Fibroblast of mammary gland (primary cell): ENCODE results near the gene AUTS2.

Source experiments
- DNase-seq: peaks from one replicate; pipeline ENCODE4 v3.0.0-alpha.2; 2010; ENCODE audit warnings: low read depth
- H3K4me3 ChIP-seq: 2 replicates; pipeline ENCODE4 v1.5.1; 2011; ENCODE audit warnings: low read depth, mild to moderate bottlenecking, low read length, moderate library complexity; ENCODE audit not compliant: control insufficient read depth
- CTCF ChIP-seq: conservative IDR thresholded peaks from 2 replicates; pipeline ENCODE4 v1.5.1; 2011; ENCODE audit warnings: low read depth, low read length, inconsistent platforms; ENCODE audit not compliant: control insufficient read depth, insufficient read depth

Gene AUTS2

GRCh38 chr7:70655694-70656093 lies 1057.4 kb downstream of the AUTS2 start:
- no peak overlapping the region for H3K4me3 ChIP-seq
- no peak for DNase-seq
- TF ChIP-seq CTCF, result no peak

- no peak for DNase-seq
- no peak overlapping the region for H3K4me3 ChIP-seq
- no peak for TF ChIP-seq CTCF
Observed at GRCh38 chr7:70657571-70657970, 1059.3 kb downstream of the AUTS2 start.

- DNase-seq, result no peak
- H3K4me3 ChIP-seq, result no peak overlapping the region
- no peak for TF ChIP-seq CTCF
Observed at GRCh38 chr7:70657989-70658632, 1059.8 kb downstream of the AUTS2 start.

GRCh38 chr7:70659263-70659662 lies 1061.0 kb downstream of the AUTS2 start:
- no peak for DNase-seq
- no peak overlapping the region for H3K4me3 ChIP-seq
- TF ChIP-seq CTCF, result no peak

GRCh38 chr7:70660154-70660818 lies 1062.0 kb downstream of the AUTS2 start:
- no peak for TF ChIP-seq CTCF
- no peak overlapping the region for H3K4me3 ChIP-seq
- DNase-seq, result no peak

- no peak for DNase-seq
- no peak overlapping the region for H3K4me3 ChIP-seq
- no peak for TF ChIP-seq CTCF
Observed at GRCh38 chr7:70660819-70661191, 1062.5 kb downstream of the AUTS2 start.
